ENCODE data around the gene EXOC4. TPM values are rescaled to one million over a fixed set of nuclear protein-coding genes. Genes with fewer than 3 reads are reported as not detected.

EXOC4 gene
- total RNA-seq, 1 experiment from 2014 or later: 62.4 TPM

DNA sequence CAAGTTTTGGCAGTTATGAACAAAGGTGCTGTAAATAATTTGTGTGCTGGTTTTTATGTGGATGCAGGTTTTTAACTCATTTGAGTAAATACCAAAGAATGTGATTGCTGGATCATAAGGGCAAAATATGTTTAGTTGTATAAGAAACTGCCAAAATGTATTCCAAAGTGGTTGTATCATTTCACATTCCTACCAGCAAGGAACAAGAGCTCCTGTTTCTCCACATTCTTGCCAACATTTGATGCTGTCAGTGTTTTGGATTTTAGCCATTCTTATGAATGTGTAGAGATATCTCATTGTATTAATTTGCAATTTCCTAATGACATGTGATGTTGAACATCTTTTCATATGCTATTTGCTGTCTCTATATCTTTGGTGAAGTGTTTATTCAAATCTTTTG lies 666.9 kb downstream of the EXOC4 start:
- H3K4me3 ChIP-seq: no peak overlapping the region
- no peak overlapping the region for H3K27ac ChIP-seq
- no peaks in the 10 kb centered on the region for H3K36me3 ChIP-seq
- H3K9me3 ChIP-seq (replicated peaks): no peaks in the 10 kb centered on the region; the same call in none of the 2 replicates
- DNase-seq: no peak
- H3K27me3 ChIP-seq: no peaks in the 10 kb centered on the region
- no peaks in the 10 kb centered on the region for H3K4me1 ChIP-seq

DNA sequence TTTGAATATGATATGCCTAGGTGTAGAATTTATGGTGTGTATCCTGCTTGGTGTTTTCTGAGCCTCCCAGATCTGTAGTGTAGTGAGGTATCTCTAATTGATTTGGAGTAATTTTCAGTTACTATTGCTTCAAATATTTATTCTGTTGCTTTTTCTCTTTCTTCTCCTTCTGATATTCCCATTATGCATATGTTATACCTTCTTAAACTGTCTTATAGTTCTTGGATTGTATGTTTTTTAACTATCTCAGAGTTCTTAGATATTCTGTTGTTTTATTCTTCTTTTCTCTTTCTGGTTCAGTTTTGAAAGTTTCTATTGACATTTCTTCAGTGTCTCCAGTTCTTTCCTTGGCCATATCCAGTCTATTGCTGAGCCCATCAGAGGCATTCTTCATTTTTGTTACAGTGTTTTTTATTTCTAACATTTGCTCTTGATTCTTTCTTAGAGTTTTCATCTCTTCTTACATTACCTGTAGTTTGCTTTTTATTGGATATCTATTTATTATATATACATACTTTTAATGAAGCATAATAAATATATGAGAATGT lies 668.8 kb downstream of the EXOC4 start:
- Histone ChIP-seq H3K27me3 (no peaks in the 10 kb centered on the region), H3K27ac (no peak overlapping the region), H3K4me1 (no peaks in the 10 kb centered on the region), H3K9me3 (replicated peaks) (no peaks in the 10 kb centered on the region; the same call in none of the 2 replicates), H3K36me3 (no peaks in the 10 kb centered on the region), H3K4me3 (no peak overlapping the region)
- DNase-seq: no peak

DNA sequence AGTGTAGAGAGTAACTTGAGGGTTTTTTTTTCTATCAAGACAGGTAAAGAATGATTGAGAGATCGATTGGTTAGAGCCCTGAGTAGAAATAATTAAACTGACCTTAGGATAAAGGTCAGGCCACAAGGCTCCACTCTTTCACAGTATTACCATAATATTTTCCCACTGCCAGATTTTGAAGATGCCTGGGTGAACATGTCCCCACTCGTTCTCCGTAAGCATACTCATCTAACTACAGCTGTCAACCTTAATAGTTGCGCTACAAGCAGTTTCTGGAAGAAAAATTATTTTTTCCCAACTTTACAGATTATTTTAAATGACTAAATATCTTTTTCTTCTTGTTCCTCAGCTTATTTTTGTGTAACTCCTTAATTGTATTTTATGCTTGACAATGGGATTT lies 671.1 kb downstream of the EXOC4 start:
- H3K27ac ChIP-seq: no peak overlapping the region
- H3K4me1 ChIP-seq: no peaks in the 10 kb centered on the region
- no peak for DNase-seq
- H3K27me3 ChIP-seq: no peaks in the 10 kb centered on the region
- H3K9me3 ChIP-seq (replicated peaks): no peaks in the 10 kb centered on the region; the same call in none of the 2 replicates
- H3K4me3 ChIP-seq: no peak overlapping the region
- H3K36me3 ChIP-seq: no peaks in the 10 kb centered on the region

DNA sequence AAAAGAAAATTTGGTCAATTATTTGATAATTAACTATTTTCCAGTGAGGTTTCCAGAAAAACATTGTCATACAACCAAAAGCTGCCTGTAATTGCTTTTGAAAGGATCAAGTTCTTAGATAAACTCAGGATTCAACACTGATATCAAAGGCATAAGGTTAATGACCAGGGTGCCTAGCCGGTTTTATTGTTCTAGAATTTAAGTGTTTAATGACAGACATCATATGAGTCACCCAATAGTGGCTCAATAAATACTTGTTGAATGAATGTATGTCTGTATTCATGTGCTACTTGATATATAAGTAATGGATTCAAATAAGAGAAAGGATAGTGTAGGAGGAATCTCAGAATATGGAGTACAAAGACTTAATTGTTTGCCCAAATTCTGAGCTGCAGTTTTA lies 678.2 kb downstream of the EXOC4 start:
- H3K27me3 ChIP-seq: no peaks in the 10 kb centered on the region
- H3K4me3 ChIP-seq: no peak overlapping the region
- no peak overlapping the region for H3K27ac ChIP-seq
- no peaks in the 10 kb centered on the region for H3K4me1 ChIP-seq
- DNase-seq: no peak
- no peaks in the 10 kb centered on the region for H3K36me3 ChIP-seq
- H3K9me3 ChIP-seq (replicated peaks): no peaks in the 10 kb centered on the region

DNA sequence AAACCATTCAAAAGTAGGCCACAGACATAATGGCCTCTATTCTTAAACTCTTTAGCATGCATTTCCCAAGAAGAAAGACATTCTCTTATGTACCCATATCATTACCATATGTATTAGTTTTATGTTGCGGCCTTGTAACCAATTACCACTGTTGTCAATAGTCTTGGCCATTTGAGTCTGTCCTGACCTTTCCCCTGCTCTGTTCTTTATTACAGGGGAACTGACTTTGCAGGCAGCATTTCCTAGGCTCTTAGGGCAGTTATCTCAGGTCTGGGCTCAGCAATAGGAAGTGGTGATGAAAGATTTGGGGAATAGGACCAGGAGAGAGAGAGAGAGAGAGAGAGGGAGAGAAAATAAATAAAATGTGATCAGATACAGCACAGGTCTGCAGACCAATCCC lies 679.7 kb downstream of the EXOC4 start:
- Histone ChIP-seq H3K4me3 (no peak overlapping the region), H3K4me1 (no peaks in the 10 kb centered on the region), H3K27me3 (no peaks in the 10 kb centered on the region), H3K9me3 (replicated peaks) (no peaks in the 10 kb centered on the region), H3K27ac (no peak overlapping the region), H3K36me3 (no peaks in the 10 kb centered on the region)
- DNase-seq: no peak

DNA sequence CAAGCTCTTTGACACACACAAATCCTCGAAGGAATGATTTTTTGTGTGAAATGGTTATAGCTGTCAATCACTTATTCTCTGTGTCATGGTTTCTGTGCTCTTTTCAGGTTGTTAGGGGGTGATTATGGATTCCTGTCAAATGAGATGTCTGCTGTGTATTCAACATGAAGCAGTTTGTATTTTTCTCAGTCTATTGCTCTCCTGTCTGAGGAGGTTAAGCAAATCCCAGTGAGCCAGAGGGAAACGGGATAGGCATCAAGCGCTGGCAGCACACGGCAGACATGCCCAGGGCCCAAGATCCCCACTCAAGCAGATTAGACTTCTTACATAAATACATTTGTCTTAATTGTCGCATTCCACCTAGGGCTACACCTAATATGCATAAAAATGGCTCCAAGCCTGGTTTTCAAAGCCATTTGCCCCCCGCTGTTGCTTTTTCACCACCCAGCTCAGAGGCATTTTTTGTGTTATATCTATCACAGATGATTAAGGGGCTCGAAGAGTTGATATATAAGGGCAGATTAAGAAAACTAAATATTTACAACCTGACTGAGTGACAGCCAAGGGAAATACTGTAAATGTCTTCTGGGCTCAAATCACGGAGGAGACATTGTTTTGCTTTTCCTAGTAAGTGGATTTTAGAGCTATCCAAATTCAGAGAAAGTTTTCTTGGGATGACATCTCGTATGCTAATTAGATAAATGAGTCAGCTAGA lies 681.5 kb downstream of the EXOC4 start:
- Histone ChIP-seq H3K4me1 (no peaks in the 10 kb centered on the region), H3K27ac (no peak overlapping the region), H3K9me3 (replicated peaks) (no peaks in the 10 kb centered on the region), H3K27me3 (no peaks in the 10 kb centered on the region), H3K36me3 (peaks cover 3% of the 10 kb centered on the region; the same call in 1 of the 2 replicates), H3K4me3 (no peak overlapping the region)
- DNase-seq: no peak

DNA sequence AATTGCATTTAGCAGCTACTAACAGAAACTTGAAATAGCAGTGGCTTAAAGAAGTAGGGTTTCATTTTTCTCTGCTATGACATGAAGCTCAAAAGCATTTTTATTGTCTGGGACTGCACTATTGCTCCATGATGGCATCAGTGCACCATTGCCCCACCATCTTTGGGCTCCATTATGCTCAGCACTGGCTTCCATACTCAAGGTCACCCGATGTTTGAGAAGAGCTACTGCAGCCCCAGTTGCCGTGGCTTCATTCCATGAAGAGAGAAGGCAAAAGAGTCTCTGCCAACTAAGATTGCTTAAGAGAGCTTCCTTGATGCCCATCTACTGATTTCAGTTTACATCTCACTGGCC lies 682.1 kb downstream of the EXOC4 start:
- DNase-seq: no peak
- Histone ChIP-seq H3K27ac (no peak overlapping the region), H3K27me3 (no peaks in the 10 kb centered on the region), H3K9me3 (replicated peaks) (no peaks in the 10 kb centered on the region), H3K4me3 (no peak overlapping the region), H3K4me1 (no peaks in the 10 kb centered on the region), H3K36me3 (peaks cover 3% of the 10 kb centered on the region; the same call in 1 of the 2 replicates)

DNA sequence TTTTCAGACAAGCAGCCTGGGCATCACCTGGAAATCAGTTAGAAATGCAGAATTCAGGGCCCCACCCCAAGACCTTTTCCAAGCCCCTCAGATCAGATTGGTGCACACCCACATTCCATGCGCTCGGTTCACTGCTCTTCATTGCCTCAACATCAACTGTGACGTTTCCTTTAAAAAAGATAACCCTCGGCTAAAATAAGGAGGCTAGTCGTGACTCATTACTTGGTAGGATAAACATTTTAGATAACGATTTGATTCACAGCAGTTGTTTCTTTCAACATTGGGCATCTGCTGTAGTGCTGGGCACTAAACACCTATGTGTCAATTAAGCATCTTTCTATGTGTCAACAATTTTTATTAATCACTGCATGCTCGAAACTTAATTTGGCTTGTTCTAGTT lies 683.2 kb downstream of the EXOC4 start:
- Histone ChIP-seq H3K36me3 (peaks cover 3% of the 10 kb centered on the region; the same call in 1 of the 2 replicates), H3K4me3 (no peak overlapping the region), H3K27ac (no peak overlapping the region), H3K9me3 (replicated peaks) (no peaks in the 10 kb centered on the region), H3K27me3 (no peaks in the 10 kb centered on the region), H3K4me1 (no peaks in the 10 kb centered on the region)
- no peak for DNase-seq

DNA sequence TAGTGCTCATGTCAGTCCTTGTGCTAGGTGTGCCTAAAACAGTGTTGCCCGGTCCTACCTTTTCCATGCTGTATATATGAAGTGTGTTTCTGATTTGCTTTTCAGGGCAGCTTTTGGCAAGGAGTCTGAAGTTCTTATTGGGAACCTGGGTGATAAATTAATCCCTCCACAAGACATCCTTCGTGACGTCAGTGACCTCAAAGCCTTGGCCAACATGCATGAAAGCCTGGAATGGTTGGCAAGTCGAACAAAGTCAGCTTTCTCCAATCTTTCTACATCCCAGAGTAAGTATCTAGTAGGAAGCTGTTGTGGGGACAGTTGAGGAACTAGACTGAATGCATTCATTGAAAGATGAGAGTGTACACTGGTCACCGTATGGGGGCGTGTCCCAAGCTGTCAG lies 684.9 kb downstream of the EXOC4 start:
- DNase-seq: no peak
- H3K4me1 ChIP-seq: no peaks in the 10 kb centered on the region
- no peaks in the 10 kb centered on the region for H3K27me3 ChIP-seq
- no peak overlapping the region for H3K4me3 ChIP-seq
- H3K27ac ChIP-seq: no peak overlapping the region
- no peaks in the 10 kb centered on the region for H3K9me3 ChIP-seq (replicated peaks)
- H3K36me3 ChIP-seq: peaks cover 3% of the 10 kb centered on the region; the same call in 1 of the 2 replicates

DNA sequence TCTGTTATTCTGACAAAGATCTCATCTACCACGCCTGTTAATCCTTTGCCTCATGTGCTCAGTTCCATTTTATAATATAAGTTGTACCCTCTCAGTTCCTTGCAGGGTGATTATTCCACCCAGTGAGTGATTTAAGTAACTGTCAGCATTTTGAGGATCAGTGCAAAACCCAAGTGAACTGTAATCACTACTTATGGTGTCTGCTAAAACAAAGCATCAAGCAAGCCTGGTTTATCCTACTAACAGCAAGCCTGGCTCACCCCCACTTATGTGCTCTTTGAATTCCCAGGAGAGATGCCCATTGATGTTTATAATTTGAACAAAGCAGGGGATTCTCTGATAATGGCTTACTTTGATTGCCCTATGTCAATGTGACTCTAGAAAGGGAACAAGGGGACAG lies 687.5 kb downstream of the EXOC4 start:
- no peaks in the 10 kb centered on the region for H3K9me3 ChIP-seq (replicated peaks)
- H3K36me3 ChIP-seq: peaks cover 3% of the 10 kb centered on the region; the same call in 1 of the 2 replicates
- no peaks in the 10 kb centered on the region for H3K27me3 ChIP-seq
- no peak for DNase-seq
- H3K4me1 ChIP-seq: no peaks in the 10 kb centered on the region
- H3K4me3 ChIP-seq: no peak overlapping the region
- H3K27ac ChIP-seq: no peak overlapping the region

DNA sequence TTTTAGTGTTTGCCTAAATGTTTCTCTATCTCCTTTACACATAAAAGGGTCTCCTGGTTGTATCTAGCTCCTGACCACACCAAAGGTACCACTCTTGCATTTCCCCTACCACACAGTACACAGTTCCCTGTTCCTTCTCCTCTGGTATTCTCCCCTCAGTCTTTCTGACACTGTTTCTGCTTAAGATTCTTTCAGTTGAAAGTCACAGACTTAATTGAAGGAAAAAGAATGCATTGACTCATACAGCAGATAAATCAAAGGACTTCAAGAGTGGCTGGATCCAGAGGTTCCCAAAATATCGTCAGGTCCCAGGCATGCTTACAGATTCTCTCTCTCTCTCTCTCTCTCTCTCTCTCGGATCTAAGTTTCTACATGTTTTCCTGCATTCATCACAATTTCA lies 688.6 kb downstream of the EXOC4 start:
- no peak overlapping the region for H3K4me3 ChIP-seq
- peaks cover 3% of the 10 kb centered on the region; the same call in 1 of the 2 replicates for H3K36me3 ChIP-seq

DNA sequence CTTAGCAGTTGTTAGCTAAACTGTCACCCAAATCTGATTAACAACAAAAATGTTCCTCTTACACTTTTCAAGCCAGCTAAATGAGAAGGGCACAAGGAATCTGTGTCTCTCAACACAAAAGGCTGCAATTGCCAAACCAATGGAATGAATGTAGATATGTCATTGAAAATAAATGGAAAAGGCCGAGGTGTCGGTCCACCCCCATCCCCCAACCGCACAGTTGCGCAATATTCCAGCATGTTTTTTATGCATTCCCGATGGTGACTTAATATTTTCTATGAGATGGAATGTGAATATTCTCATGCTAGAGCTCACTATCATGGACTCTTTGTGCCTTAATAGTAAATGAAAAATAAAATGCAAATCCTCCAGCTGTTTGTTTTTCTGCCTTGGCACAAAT lies 692.6 kb downstream of the EXOC4 start:
- Histone ChIP-seq H3K36me3 (no peaks in the 10 kb centered on the region), H3K27me3 (no peaks in the 10 kb centered on the region), H3K9me3 (replicated peaks) (no peaks in the 10 kb centered on the region), H3K27ac (no peak overlapping the region), H3K4me3 (no peak overlapping the region), H3K4me1 (no peaks in the 10 kb centered on the region; the same call in 1 of the 2 replicates)
- no peak for DNase-seq

More for the DNA sequence above, 688.6 kb downstream of the EXOC4 start:
- Histone ChIP-seq H3K27me3 (no peaks in the 10 kb centered on the region), H3K27ac (no peak overlapping the region), H3K9me3 (replicated peaks) (no peaks in the 10 kb centered on the region), H3K4me1 (no peaks in the 10 kb centered on the region)
- DNase-seq: no peak

DNA sequence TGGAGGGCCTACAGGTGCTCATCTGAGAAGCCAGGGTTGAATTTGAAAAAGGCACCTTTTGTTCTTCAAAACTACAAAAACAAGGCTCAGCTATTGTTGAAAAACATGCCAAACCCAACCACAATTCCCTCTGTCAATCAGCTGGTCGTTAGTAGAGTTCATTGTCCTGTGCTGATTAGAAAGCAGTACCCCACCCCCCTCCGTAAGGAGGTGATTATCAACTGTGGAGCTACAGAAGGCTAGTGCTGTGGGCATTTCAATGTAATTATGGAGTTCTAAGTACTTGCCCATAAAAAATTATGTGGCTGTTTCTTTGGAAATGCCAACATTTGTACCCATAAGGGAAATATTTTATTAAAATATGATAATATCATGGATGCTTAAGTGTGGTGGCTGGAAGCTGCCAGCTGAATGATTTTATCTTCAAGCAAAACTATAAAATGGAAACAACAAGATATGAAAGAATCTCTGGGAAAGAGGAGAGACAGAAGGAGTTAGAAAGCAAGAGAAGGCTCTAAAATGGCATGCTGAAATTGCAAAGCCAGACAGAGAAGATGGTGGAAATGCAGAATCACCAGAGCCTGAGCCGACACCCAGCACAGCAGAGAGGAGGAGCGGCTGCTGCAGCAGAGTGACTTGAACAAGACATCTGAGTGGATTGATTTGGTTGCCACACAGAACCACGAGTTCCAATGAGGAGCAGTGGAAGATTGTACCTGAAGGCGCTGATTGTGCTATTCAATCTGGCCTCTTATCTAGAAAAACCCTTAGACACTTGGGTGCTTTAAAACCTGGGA lies 694.8 kb downstream of the EXOC4 start:
- no peaks in the 10 kb centered on the region for H3K27me3 ChIP-seq
- no peak overlapping the region for H3K4me3 ChIP-seq
- H3K27ac ChIP-seq: no peak overlapping the region
- H3K9me3 ChIP-seq (replicated peaks): no peaks in the 10 kb centered on the region
- H3K36me3 ChIP-seq: no peaks in the 10 kb centered on the region
- no peaks in the 10 kb centered on the region; the same call in 1 of the 2 replicates for H3K4me1 ChIP-seq
- DNase-seq: no peak

DNA sequence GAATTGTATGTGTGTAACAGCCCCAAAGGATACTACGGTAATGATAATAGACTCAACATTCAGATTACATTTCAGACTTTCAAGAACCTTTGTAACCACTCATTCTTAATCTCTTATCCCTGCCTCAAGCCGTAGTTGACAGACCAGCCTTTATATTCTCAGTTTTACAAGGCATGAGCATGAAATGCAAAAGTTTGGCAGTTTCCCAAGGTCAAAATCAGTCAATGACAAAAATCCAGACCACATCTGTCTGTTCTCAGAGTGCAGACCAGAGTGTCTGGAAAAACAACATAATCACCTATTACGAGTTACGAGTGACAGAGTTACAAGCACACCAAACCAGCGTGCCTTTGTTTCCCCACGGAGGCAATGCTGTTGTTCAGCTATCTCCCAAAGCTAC lies 695.7 kb downstream of the EXOC4 start:
- Histone ChIP-seq H3K36me3 (no peaks in the 10 kb centered on the region), H3K4me1 (no peaks in the 10 kb centered on the region; the same call in 1 of the 2 replicates), H3K9me3 (replicated peaks) (no peaks in the 10 kb centered on the region), H3K27me3 (no peaks in the 10 kb centered on the region), H3K27ac (no peak overlapping the region), H3K4me3 (no peak overlapping the region)
- DNase-seq: peak in 1 of 2 experiments; percentile 56

DNA sequence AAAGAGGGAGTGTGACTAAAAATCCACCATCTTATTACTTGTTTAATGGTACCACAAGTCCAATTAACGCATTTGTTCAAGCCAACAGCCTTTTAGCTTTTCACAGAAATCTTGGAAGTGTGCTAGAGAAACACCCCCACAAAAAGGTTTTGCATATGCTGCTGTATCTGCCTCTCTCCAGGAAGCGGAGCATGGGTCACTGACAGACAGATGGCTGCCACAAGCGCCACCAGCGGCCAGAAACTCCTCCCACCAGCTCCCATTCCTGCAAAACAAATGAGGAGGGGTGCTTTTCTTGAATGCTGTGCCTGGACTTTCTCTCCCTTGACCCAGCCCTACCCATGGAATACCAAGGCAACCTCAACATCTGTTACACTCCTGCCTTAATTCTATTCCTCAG lies 698.0 kb downstream of the EXOC4 start:
- H3K4me3 ChIP-seq: no peak overlapping the region
- H3K27ac ChIP-seq: no peak overlapping the region
- no peaks in the 10 kb centered on the region for H3K36me3 ChIP-seq
- DNase-seq: no peak
- H3K27me3 ChIP-seq: no peaks in the 10 kb centered on the region
- H3K9me3 ChIP-seq (replicated peaks): no peaks in the 10 kb centered on the region
- H3K4me1 ChIP-seq: no peaks in the 10 kb centered on the region; the same call in 1 of the 2 replicates

All from SJCRH30 (cell line).